PC-3 (cell line): ENCODE data around the gene CDK18. TPM values are rescaled to one million over a fixed set of nuclear protein-coding genes. Genes with fewer than 3 reads are reported as not detected.

ENCODE experiments used
- ATAC-seq: fragments of 200-7000 bp; cut with Tn5 transposase; 2 replicates; pipeline ENCODE4 v1.9.1; 2020; ENCODE audit warnings: mild to moderate bottlenecking, moderate library complexity
- BruUV-seq: library from RNA; stranded (reverse); fragments of 400-500 nt; replicated peaks from 2 replicates; lab custom pipeline; 2021; lab: Mats Ljungman, UMichigan
- CTCF ChIA-PET: fragments of 300-600 bp; sonication (Branson Sonifier 250); formaldehyde crosslinking; loops from one replicate; lab custom pipeline; 2022; ENCODE audit warnings: antibody characterized with exemption; lab: Charles Lee
- POLR2A ChIA-PET: fragments of 300-600 bp; sonication (Branson Sonifier 250); formaldehyde crosslinking; loops from one replicate; lab custom pipeline; 2022; ENCODE audit warnings: antibody characterized with exemption; ENCODE audit not compliant: unreplicated experiment; lab: Charles Lee
- DNase-seq: peaks from one replicate; pipeline ENCODE4 v3.0.0-alpha.2; 2015
- H2AFZ ChIP-seq: fragments of 300-600 bp; sonication (generic); 2 replicates; pipeline ENCODE4 v1.6.0; 2016; ENCODE audit warnings: antibody characterized with exemption, low read length
- H3F3A ChIP-seq: fragments of 300-600 bp; sonication (generic); one replicate; pipeline ENCODE4 v1.6.0; 2017; ENCODE audit warnings: antibody characterized with exemption, low read length, control low read depth, mild to moderate bottlenecking; ENCODE audit not compliant: unreplicated experiment
- H3K27ac ChIP-seq: fragments of 300-600 bp; sonication (generic); 2 replicates; pipeline ENCODE4 v1.5.1; 2016; ENCODE audit warnings: mild to moderate bottlenecking, low read length
- H3K27me3 ChIP-seq: fragments of 300-600 bp; sonication (generic); 2 replicates; pipeline ENCODE4 v1.6.1; 2016; ENCODE audit warnings: low read length, mixed read lengths
- H3K36me3 ChIP-seq: fragments of 300-600 bp; sonication (generic); 2 replicates; pipeline ENCODE4 v1.6.1; 2016; ENCODE audit warnings: low read depth, mixed run types, low read length, mixed read lengths
- H3K4me1 ChIP-seq: fragments of 300-600 bp; sonication (generic); 2 replicates; pipeline ENCODE4 v1.5.1; 2016; ENCODE audit warnings: low read length; ENCODE audit not compliant: insufficient read depth
- H3K4me2 ChIP-seq: fragments of 300-600 bp; sonication (generic); 2 replicates; pipeline ENCODE4 v1.6.0; 2016; ENCODE audit warnings: low read length
- H3K4me3 ChIP-seq: fragments of 300-600 bp; sonication (generic); 2 replicates; pipeline ENCODE4 v1.5.1; 2016; ENCODE audit warnings: mild to moderate bottlenecking, low read length, mixed read lengths
- H3K79me2 ChIP-seq: fragments of 300-600 bp; sonication (generic); 2 replicates; pipeline ENCODE4 v1.6.1; 2017; ENCODE audit warnings: low read length, mixed read lengths
- H3K9ac ChIP-seq: fragments of 300-600 bp; sonication (generic); 2 replicates; pipeline ENCODE4 v1.6.0; 2016; ENCODE audit warnings: mild to moderate bottlenecking, low read length
- H3K9me2 ChIP-seq: fragments of 300-600 bp; sonication (generic); replicated peaks from 2 replicates; pipeline ENCODE4 v1.6.1; 2016; ENCODE audit warnings: mixed run types, low read length, mixed read lengths
- H3K9me3 ChIP-seq: fragments of 300-600 bp; sonication (generic); 2 replicates; pipeline ENCODE4 v1.6.1; 2016; ENCODE audit warnings: low read length, mixed read lengths
- H4K20me1 ChIP-seq: fragments of 300-600 bp; sonication (generic); 2 replicates; pipeline ENCODE4 v1.6.1; 2016; ENCODE audit warnings: low read length, mixed read lengths
- CTCF ChIP-seq: fragments of 300-600 bp; sonication (generic); conservative IDR thresholded peaks from 2 replicates; pipeline ENCODE4 v1.5.1; 2017; ENCODE audit warnings: antibody characterized with exemption, low read depth, mild to moderate bottlenecking, low read length
- EZH2 ChIP-seq: fragments of 300-600 bp; sonication (generic); IDR thresholded peaks from one replicate; pipeline ENCODE4 v1.6.1; 2017; ENCODE audit warnings: antibody characterized with exemption, mild to moderate bottlenecking, low read length; ENCODE audit not compliant: unreplicated experiment
- EZH2phosphoT487 ChIP-seq: fragments of 300-600 bp; sonication (generic); IDR thresholded peaks from 2 replicates; pipeline ENCODE4 v1.6.1; 2018; ENCODE audit warnings: mild to moderate bottlenecking, antibody characterized with exemption, low read length, borderline replicate concordance
- intact Hi-C: fragments of 100-400 bp; cut with micrococcal nuclease; formaldehyde crosslinking; loops from 2 replicates; pipeline ENCODE4 v1.9.0; 2023
- total RNA-seq: library from RNA; depleted of rRNA; stranded (reverse); fragments of >200 nt; gene quantifications from 2 replicates; pipeline ENCODE4 v1.2.3, GENCODE V29; 2014

CDK18 gene
- total RNA-seq, 1 experiment from 2014 or later: 13.2 TPM

GRCh38 chr1:205545991-205546390, 41.5 kb downstream of the CDK18 start:
- ChIA-PET POLR2A (interaction anchor here (0.6 kb wide), 1 partner anchor 22 kb away, joined by 3 read pairs; no protein-coding TSS in a partner anchor), CTCF (no interaction called here)
- Histone ChIP-seq H3K4me3 (no peak overlapping the region), H3K4me2 (no peak overlapping the region), H3K9me3 (no peaks in the 10 kb centered on the region), H3K9me2 (no peaks in the 10 kb centered on the region), H3K27me3 (no peaks in the 10 kb centered on the region), H4K20me1 (no peaks in the 10 kb centered on the region), H3K4me1 (peaks cover 32% of the 10 kb centered on the region), H3K9ac (no peak overlapping the region), H3K27ac (peak overlapping the region; percentile 99), H3F3A (peaks cover 3% of the 10 kb centered on the region), H3K79me2 (no peaks in the 10 kb centered on the region), H3K36me3 (no peaks in the 10 kb centered on the region), H2AFZ (no peak overlapping the region)
- ATAC-seq (no peak), DNase-seq (no peak)
- TF ChIP-seq EZH2 (no peak), CTCF (no peak), EZH2phosphoT487 (no peak)
- no TSS peak for BruUV-seq
- intact Hi-C loops: no loop called here

GRCh38 chr1:205546541-205546940, 42.1 kb downstream of the CDK18 start:
- Histone ChIP-seq H3K79me2 (no peaks in the 10 kb centered on the region), H3K27ac (no peak overlapping the region), H4K20me1 (no peaks in the 10 kb centered on the region), H3K4me1 (peaks cover 32% of the 10 kb centered on the region), H3K9ac (no peak overlapping the region), H3K36me3 (no peaks in the 10 kb centered on the region), H3K4me3 (no peak overlapping the region), H2AFZ (no peak overlapping the region), H3K4me2 (no peak overlapping the region), H3K27me3 (no peaks in the 10 kb centered on the region), H3K9me2 (no peaks in the 10 kb centered on the region), H3F3A (peaks cover 3% of the 10 kb centered on the region), H3K9me3 (no peaks in the 10 kb centered on the region)
- intact Hi-C loops: no loop called here
- DNase-seq: no peak
- TF ChIP-seq EZH2 (no peak), EZH2phosphoT487 (no peak), CTCF (no peak)
- ChIA-PET CTCF (no interaction called here), POLR2A (no interaction called here)
- no TSS peak for BruUV-seq
- no peak for ATAC-seq

- intact Hi-C loops: no loop called here
- H3K4me2 ChIP-seq: no peak overlapping the region
- H2AFZ ChIP-seq: no peak overlapping the region
- no peak for ATAC-seq
- DNase-seq: no peak
- H3K36me3 ChIP-seq: no peaks in the 10 kb centered on the region
- no peak overlapping the region for H3K9ac ChIP-seq
- no peak overlapping the region for H3K4me3 ChIP-seq
- no peaks in the 10 kb centered on the region for H3K9me3 ChIP-seq
- no peaks in the 10 kb centered on the region for H4K20me1 ChIP-seq
- no peaks in the 10 kb centered on the region for H3K9me2 ChIP-seq
- no peaks in the 10 kb centered on the region for H3K27me3 ChIP-seq
- no TSS peak for BruUV-seq
- H3K79me2 ChIP-seq: no peaks in the 10 kb centered on the region
- H3K27ac ChIP-seq: no peak overlapping the region
- POLR2A ChIA-PET: no interaction called here
- H3F3A ChIP-seq: peaks cover 3% of the 10 kb centered on the region
- CTCF ChIA-PET: no interaction called here
- TF ChIP-seq EZH2: no peak
- no peak for TF ChIP-seq CTCF
- no peak for TF ChIP-seq EZH2phosphoT487
- H3K4me1 ChIP-seq: peaks cover 23% of the 10 kb centered on the region
These were observed 43.7 kb downstream of the CDK18 start for GRCh38 chr1:205547936-205548827.
